Activated T-helper 1 cell treated with anti-CD3 and anti-CD28 coated beads, Interleukin-12 subunit alpha, Interleukin-12 subunit beta, Interleukin-2, Interleukin-4 antibody, amounts not matched to agents 30 ng/mL and 10 ng/mL and 1 ng/mL, durations not matched to agents 14 hours and 24 hours and 36 hours (primary cell): ENCODE measurements around the gene KRT79. TPM values are rescaled to one million over a fixed set of nuclear protein-coding genes. Genes with fewer than 3 reads are reported as not detected.
"Not testable (repeated sequence)": the region's sequence is repeated elsewhere in the genome, so short reads cannot be mapped to it uniquely, and the experiment has no call there.

ENCODE experiments used
- DNase-seq: peaks from one replicate; pipeline ENCODE4 v3.0.0; 2021; ENCODE audit warnings: low spot score
- H3K27ac Mint-ChIP-seq: one replicate; pipeline ENCODE4 v1.8.0; 2021; ENCODE audit warnings: mild to moderate bottlenecking, mixed read lengths
- H3K27me3 Mint-ChIP-seq: one replicate; pipeline ENCODE4 v1.8.0; 2022; ENCODE audit warnings: mild to moderate bottlenecking, moderate library complexity, mixed read lengths; ENCODE audit not compliant: insufficient read depth
- H3K36me3 Mint-ChIP-seq: one replicate; pipeline ENCODE4 v1.8.0; 2021; ENCODE audit warnings: low read depth, mixed read lengths
- H3K4me1 Mint-ChIP-seq: one replicate; pipeline ENCODE4 v1.8.0; 2021; ENCODE audit warnings: low read depth, mixed read lengths
- H3K4me3 Mint-ChIP-seq: one replicate; pipeline ENCODE4 v1.8.0; 2021; ENCODE audit warnings: mild to moderate bottlenecking, moderate library complexity, mixed read lengths
- H3K9me3 Mint-ChIP-seq: one replicate; pipeline ENCODE4 v1.8.0; 2021; ENCODE audit warnings: mixed read lengths
- intact Hi-C: fragments of 100-400 bp; cut with micrococcal nuclease; formaldehyde crosslinking; loops from one replicate; pipeline ENCODE4 v1.15.1; 2024
- total RNA-seq: library from RNA; stranded (reverse); gene quantifications from 2 replicates; pipeline ENCODE4 v1.2.3, GENCODE V29; 2022

KRT79 gene
- total RNA-seq, 1 donor from 2014 or later = not detected

DNA sequence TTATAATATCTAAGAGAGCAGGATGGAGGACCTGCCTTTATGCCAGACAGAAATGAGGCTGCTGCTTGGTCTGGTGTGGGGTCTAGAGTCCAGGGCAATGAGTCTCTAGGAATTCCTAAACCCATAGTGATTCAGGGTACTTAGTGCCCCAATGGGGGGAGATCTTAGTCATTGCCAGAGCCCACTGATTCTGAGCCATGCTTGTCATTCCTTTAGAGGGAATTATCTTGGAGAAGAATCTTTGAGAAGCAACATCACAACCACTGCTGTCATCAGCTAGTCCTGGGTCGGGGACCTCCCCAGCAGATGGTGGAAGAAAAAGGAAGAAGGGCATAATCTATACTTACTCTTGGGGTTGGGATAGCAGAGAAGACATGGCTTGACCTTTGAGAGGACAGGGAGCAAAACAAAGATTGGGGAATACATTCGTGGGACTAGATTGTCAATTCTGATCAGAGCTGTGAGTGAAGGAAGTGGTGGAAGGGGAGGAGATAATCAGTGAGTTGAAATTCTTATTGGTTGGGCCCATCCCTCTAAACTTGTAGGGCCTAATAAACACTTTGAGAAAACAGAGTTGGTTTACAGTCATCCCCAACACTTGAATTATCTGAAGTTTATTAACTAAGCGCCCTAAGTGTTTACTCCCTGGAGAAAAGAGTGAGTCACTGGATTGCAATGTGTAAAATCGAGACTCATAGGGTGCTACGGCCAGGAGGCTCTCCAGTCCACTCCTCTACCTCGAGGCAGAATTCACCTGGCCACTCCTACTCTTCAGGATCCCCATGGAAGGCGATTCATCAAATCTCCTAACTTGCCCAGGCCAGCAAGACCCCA lies 35.2 kb downstream of the KRT79 start:
- no peak for DNase-seq
- intact Hi-C loops = no loop called here
- no peaks in the 10 kb centered on the region for H3K9me3 Mint-ChIP-seq
- no peak overlapping the region for H3K4me3 Mint-ChIP-seq
- no peak overlapping the region for H3K27ac Mint-ChIP-seq
- peaks cover 15% of the 10 kb centered on the region for H3K27me3 Mint-ChIP-seq
- H3K36me3 Mint-ChIP-seq = no peaks in the 10 kb centered on the region
- peaks cover 9% of the 10 kb centered on the region for H3K4me1 Mint-ChIP-seq

DNA sequence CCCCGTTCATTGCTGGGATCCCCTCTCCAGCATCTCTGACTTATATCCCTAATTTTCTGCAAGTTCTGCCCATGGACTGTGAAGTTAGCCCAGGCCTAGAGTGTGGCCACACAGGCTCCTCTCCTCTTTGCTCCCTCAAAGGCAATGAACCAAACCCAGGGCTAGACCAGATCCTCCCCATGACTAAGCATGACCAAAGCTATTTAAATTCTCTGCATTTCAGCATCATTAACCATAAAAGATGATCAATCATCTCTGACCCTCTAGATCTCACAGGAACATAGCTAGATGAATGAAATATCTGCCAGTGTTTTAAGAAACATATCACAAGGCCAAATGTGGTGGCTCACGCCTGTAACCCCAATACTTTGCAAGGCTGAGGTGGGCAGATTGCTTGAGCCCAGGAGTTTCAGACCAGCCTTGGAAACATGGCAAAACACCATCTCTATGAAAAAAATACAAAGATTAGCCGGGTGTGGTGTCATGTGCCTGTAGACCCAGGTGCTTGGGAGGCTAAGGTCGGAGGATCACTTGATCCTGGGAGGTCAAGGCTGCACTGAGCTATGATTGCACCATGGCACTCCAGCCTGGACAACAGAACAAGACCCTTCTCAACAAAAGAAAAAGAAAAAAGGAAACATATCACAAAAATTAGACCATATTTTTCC lies 36.0 kb downstream of the KRT79 start:
- H3K4me3 Mint-ChIP-seq = no peak overlapping the region
- H3K36me3 Mint-ChIP-seq = no peaks in the 10 kb centered on the region
- peaks cover 9% of the 10 kb centered on the region for H3K4me1 Mint-ChIP-seq
- DNase-seq = no peak
- no peaks in the 10 kb centered on the region for H3K9me3 Mint-ChIP-seq
- peaks cover 12% of the 10 kb centered on the region for H3K27me3 Mint-ChIP-seq
- H3K27ac Mint-ChIP-seq = no peak overlapping the region
- intact Hi-C loops = no loop called here

DNA sequence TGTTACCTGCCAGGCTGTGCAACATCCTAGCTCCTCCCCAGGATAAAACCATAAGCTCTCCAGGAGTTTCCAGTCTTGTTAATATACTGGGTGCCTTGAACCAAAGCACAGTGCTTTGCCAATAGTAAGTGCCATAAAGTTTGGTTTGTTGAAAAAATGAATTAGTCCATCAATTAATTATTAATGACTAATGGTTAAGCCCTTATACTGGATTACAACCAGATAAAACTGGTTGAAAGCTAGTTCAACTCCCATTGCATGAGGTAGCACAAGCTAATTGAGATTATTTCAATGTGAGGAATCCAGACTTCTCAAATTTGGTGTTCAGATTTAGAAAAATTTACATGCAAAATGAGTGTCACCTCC lies 36.6 kb downstream of the KRT79 start:
- DNase-seq = no peak
- Mint-ChIP-seq H3K27ac (no peak overlapping the region), H3K4me3 (no peak overlapping the region), H3K9me3 (no peaks in the 10 kb centered on the region), H3K4me1 (peaks cover 9% of the 10 kb centered on the region), H3K27me3 (peaks cover 12% of the 10 kb centered on the region), H3K36me3 (no peaks in the 10 kb centered on the region)
- intact Hi-C loops = no loop called here

DNA sequence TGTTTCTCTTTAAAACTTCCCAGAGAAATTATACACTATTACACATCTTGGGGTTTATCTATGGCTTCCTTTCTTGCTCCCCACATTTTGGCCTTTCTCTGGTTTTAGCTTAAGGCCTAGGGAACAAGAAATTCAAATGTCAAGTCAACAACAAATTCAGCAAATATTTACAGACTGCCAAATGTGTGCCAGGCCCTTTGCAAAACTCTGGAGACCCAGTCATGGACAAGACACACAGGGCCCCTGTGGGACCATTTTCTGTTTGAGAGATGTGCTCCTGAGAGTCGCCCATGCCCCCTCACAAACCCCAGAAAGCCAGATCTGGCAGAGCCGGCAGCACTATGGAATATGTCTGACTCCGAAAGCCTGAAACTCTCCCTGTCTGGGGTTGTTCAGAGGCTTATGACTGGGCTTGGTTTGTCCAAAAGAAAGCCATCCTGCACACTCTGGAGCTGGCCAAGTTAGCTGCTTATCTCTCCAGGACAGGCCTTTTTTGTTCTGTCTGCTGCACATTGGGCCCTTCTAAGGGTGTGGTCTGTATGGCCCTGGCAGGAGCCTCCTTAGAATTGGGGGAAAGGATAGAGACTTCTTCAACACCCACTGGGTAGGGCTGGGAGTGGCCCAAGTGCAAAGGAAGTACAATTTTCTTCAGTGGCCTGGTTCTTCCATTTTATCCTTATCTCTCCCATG lies 37.1 kb downstream of the KRT79 start:
- no peak for DNase-seq
- Mint-ChIP-seq H3K36me3 (no peaks in the 10 kb centered on the region), H3K4me1 (peaks cover 9% of the 10 kb centered on the region), H3K4me3 (no peak overlapping the region), H3K27ac (no peak overlapping the region), H3K27me3 (peaks cover 7% of the 10 kb centered on the region), H3K9me3 (no peaks in the 10 kb centered on the region)
- intact Hi-C loops = no loop called here

DNA sequence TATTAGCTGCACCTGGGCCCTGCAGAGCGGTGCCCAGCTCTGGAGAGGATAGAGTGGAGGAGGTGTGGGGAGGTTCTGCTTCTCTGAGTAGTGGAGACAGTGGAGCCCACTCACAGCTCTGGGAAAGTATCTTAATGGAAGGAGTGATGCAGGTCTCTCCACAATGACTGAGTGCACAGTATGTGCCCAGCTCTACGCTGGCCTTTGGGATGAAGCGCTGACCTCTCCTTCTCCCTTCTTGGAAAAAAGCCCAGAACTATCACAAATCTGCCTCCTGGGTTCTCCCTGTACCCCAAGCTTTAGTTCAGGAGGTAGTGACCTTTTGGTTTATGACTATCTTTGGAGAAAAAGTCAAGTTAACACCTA lies 37.7 kb downstream of the KRT79 start:
- Mint-ChIP-seq H3K4me1 (peaks cover 9% of the 10 kb centered on the region), H3K27me3 (peaks cover 9% of the 10 kb centered on the region), H3K4me3 (no peak overlapping the region), H3K36me3 (no peaks in the 10 kb centered on the region), H3K27ac (no peak overlapping the region), H3K9me3 (no peaks in the 10 kb centered on the region)
- no peak for DNase-seq
- intact Hi-C loops = no loop called here

DNA sequence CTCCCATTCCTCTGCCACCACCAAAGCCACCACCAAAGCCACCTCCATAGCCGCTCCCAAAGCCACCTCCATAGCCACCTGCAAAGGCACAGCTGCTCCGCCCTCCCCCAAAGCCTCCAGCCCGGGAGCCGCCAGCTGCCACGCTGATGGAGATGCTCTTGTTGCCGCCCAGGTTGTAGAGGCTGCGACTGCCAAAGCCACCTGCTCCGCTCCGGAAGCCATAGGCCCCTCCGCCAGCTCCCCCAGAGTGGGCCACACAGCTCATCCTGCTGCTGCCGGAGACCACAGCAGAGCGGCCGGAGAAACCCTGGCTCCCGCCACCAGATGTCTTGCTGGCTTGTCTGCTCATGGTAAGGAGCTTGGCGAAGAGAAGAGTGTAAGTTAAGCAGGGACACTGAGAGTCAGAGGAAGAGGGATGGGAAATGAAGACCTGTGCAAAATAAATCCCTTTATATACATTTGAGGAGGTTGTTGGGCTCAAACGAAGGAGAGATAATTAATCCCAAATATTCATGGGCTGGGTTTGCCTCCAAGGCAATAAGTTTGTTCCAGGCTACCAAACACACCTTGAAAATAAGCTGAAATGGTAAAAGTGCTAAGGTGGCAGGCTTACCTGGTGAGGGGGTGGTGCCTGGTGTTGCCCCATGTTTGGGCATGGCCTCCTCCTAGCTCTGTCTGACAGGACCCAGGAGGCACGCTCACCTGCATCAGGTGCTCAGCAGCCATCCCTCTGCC lies 38.2 kb downstream of the KRT79 start, which contains the start of gene KRT3:
TSS of gene KRT3 (minus strand) at position 424 of the 735 bp plus-strand sequence. CDS start at position 349, 75 bp downstream.
- intact Hi-C loops = no loop called here
- Mint-ChIP-seq H3K4me1 (peaks cover 9% of the 10 kb centered on the region), H3K27ac (no peak within 1 kb of the TSS), H3K27me3 (peaks cover 9% of the 10 kb centered on the region), H3K36me3 (no peaks in the 10 kb centered on the region), H3K9me3 (no peaks in the 10 kb centered on the region), H3K4me3 (no peak within 1 kb of the TSS)
- DNase-seq = no peak

DNA sequence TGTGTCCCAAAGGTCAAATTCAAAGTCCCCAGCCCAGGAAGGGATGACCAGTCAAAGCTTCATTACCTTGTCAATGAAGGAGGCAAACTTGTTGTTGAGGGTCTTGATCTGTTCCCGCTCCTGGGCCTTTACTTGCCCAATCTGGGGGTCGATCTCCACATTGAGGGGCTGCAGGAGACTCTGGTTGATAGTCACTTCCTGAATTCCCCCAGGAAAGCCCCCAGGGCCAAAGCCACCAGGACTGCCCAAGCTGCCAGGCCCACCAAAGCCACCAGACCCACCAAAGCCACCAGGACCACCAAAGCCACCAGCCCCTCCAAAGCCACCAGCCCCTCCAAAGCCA lies 38.8 kb downstream of the KRT79 start:
- H3K4me1 Mint-ChIP-seq, H3K36me3 Mint-ChIP-seq, H3K27ac Mint-ChIP-seq, H3K4me3 Mint-ChIP-seq, H3K9me3 Mint-ChIP-seq, DNase-seq, intact Hi-C loops: not testable (repeated sequence)
- peaks cover 14% of the 10 kb centered on the region for H3K27me3 Mint-ChIP-seq

DNA sequence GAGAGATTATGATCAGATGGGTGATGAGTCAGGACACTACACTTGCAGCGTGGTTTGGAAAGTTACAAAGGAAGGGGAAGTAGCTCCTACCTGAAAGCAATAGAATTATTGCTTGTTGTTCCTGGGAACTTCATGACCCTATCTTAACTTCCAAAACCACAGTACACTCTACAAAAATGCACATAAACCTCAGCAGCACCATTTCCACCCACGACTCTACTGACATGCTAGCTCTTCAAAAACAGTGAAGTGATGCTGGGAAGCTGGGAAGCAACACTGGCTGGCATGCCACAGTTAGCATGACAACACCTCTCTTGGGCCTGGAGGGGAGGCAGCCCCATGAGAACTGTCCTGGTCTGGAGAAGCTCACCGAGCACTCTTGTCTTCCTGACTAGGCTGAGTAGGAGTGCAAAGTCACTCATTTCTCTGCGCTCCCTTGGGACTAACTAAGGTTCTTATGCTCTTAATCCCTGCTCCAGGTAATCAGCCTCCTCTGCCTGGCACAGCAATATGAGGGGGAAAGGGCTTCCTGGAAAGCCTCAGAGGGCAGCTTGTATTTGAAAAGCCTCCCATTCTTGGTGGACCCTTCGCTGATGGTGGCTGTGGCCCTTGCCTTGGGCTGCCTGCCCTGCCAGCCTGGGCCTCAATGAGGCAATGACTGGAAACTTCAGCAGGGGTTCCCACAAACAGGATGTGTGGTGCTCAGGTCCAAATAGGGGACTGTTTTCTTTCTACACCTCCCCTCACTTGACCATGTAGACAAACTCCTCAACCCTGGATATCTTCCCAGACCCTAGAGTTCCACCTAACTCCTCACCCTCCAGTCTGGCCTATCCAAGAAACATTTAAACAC lies 39.4 kb downstream of the KRT79 start:
- DNase-seq = no peak
- H3K4me1 Mint-ChIP-seq = peaks cover 9% of the 10 kb centered on the region
- H3K4me3 Mint-ChIP-seq = no peak overlapping the region
- H3K27ac Mint-ChIP-seq = no peak overlapping the region
- peaks cover 14% of the 10 kb centered on the region for H3K27me3 Mint-ChIP-seq
- no peaks in the 10 kb centered on the region for H3K36me3 Mint-ChIP-seq
- H3K9me3 Mint-ChIP-seq = no peaks in the 10 kb centered on the region
- intact Hi-C loops = no loop called here

DNA sequence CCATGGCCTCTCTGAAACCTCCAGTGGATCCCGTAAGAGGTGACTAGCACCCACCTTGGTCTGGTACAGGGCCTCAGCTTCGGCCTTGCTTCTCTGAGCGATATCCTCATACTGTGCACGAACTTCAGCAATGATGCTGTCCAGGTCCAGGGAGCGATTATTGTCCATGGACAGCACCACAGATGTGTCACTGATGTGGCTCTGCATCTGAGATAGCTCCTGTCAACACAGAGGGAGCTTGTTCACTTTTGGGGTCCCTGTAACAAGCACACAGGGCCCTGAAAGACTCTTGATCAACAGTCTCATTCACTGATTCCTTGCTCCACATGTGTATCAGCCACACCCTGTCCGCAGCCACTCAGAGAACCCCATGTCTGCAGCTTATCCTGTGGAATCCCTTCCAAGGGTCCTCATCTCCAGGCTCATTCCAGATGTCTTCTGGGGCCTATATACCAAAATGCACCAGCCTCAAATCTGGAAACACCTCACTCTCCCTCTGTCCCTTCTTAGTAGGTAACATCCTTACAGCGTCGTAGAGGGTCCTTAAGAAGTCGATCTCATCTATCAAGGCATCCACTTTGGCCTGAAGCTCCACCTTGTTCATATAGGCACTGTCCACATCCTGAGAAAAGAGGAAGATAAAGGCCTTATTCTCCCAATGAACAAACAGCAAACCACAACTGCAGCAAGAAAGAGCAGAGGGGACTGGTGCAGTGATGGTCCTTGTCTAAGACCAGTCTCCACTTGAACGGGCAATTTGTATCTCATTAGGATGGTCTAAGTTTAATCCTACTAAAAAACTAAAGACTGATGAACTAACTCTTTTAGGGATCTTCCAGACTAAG lies 41.7 kb downstream of the KRT79 start:
- no peak for DNase-seq
- H3K27ac Mint-ChIP-seq = no peak overlapping the region
- peaks cover 9% of the 10 kb centered on the region for H3K4me1 Mint-ChIP-seq
- H3K9me3 Mint-ChIP-seq = no peaks in the 10 kb centered on the region
- H3K4me3 Mint-ChIP-seq = no peak overlapping the region
- intact Hi-C loops = no loop called here
- peaks cover 20% of the 10 kb centered on the region for H3K27me3 Mint-ChIP-seq
- H3K36me3 Mint-ChIP-seq = no peaks in the 10 kb centered on the region

DNA sequence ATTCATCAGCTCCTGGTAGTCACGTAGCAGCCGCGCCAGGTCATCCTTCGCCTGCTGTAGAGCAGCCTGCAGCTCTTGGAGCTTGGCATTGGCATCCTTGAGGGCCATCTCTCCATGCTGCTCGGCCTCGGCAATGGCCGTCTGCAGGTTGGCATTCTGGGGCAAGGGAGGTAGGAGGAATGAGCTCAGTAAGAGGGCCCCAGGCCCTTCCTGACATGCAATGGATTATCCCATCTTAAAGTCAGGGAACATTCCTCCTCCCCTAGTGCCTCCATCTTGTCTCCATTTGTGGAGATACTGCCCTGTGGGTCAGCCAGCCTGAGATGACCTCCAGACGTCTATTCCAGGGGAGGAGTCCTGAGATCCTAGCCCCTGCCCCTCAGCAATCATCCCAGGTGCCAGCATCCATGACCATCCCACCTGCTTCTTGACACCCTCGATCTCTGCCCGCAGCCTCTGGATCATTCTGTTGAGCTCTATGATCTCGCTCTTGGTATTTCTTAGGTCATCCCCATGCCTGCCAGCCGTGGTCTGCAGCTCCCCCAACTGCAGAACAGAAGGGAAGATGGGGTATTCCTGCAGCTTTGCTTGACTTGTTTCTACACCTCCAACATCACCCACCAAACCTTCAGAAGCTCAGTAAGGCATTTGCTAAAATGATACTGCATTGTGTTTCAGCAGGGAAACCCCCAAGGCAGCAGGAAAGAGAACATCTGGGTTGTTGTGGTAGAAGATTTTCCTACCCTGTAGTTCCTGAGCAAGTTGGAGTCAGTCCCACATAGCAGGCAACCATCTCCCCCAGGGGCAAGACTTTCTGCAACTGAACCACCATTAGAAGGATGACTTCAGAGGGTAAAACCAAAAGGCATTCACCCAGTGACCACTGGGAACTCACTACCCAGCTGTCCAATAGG lies 42.6 kb downstream of the KRT79 start:
- H3K4me3 Mint-ChIP-seq = no peak overlapping the region
- H3K36me3 Mint-ChIP-seq = no peaks in the 10 kb centered on the region
- peaks cover 20% of the 10 kb centered on the region for H3K27me3 Mint-ChIP-seq
- no peak for DNase-seq
- intact Hi-C loops = no loop called here
- H3K27ac Mint-ChIP-seq = no peak overlapping the region
- H3K4me1 Mint-ChIP-seq = peaks cover 9% of the 10 kb centered on the region
- H3K9me3 Mint-ChIP-seq = no peaks in the 10 kb centered on the region
